ENCODE data around the gene ZNF341.

DNA sequence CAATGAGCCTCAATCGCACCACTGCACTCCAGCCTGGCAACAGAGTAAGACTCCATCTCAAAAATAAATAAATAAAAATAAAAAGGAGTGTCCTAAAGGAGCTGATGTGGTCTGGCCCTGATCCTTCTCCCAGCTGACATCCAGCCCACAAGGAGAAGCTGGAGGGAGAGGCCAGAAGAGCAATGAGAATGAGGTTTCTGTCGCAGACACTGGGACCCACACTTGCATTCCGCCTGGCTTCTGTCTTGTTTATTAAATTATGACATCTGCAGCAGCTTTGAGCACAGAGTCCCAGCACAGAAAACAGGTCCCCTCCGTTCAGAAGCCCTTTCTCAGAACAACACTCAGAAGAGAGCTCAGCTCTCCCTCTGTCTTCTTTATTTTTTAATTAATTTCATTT, 35.3 kb upstream of the ZNF341 start:
- TF ChIP-seq CREB1 (CRISPR knock-in tag; IDR thresholded peaks at IDR 0.05; ENCODE audit: low read depth) (no peak), EZH2 (IDR thresholded peaks at IDR 0.05; ENCODE audit: low read depth, unreplicated experiment) (no peak), POLR2AphosphoS5 (IDR thresholded peaks at IDR 0.05; ENCODE audit: low read depth) (no peak), EZH2phosphoT487 (IDR thresholded peaks at IDR 0.05; ENCODE audit: unreplicated experiment) (no peak), STAT1 (IDR thresholded peaks at IDR 0.05; ENCODE audit: unreplicated experiment) (no peak), JUNB (IDR thresholded peaks at IDR 0.05; ENCODE audit: unreplicated experiment) (no peak), ZNF114 (CRISPR knock-in tag; IDR thresholded peaks at IDR 0.05) (no peak), ZNF331 (CRISPR knock-in tag; IDR thresholded peaks at IDR 0.05; ENCODE audit: low read depth) (no peak), NANOG (IDR thresholded peaks at IDR 0.05; ENCODE audit: borderline replicate concordance) (no peak), ZNF462 (CRISPR knock-in tag; IDR thresholded peaks at IDR 0.05) (no peak)
- TF ChIP-seq, protein P1, sequence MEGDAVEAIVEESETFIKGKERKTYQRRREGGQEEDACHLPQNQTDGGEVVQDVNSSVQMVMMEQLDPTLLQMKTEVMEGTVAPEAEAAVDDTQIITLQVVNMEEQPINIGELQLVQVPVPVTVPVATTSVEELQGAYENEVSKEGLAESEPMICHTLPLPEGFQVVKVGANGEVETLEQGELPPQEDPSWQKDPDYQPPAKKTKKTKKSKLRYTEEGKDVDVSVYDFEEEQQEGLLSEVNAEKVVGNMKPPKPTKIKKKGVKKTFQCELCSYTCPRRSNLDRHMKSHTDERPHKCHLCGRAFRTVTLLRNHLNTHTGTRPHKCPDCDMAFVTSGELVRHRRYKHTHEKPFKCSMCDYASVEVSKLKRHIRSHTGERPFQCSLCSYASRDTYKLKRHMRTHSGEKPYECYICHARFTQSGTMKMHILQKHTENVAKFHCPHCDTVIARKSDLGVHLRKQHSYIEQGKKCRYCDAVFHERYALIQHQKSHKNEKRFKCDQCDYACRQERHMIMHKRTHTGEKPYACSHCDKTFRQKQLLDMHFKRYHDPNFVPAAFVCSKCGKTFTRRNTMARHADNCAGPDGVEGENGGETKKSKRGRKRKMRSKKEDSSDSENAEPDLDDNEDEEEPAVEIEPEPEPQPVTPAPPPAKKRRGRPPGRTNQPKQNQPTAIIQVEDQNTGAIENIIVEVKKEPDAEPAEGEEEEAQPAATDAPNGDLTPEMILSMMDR (conservative IDR thresholded peaks at IDR 0.05; ENCODE audit: low read depth in 2 of 2): no peak
- TF ChIP-seq, protein P2, sequence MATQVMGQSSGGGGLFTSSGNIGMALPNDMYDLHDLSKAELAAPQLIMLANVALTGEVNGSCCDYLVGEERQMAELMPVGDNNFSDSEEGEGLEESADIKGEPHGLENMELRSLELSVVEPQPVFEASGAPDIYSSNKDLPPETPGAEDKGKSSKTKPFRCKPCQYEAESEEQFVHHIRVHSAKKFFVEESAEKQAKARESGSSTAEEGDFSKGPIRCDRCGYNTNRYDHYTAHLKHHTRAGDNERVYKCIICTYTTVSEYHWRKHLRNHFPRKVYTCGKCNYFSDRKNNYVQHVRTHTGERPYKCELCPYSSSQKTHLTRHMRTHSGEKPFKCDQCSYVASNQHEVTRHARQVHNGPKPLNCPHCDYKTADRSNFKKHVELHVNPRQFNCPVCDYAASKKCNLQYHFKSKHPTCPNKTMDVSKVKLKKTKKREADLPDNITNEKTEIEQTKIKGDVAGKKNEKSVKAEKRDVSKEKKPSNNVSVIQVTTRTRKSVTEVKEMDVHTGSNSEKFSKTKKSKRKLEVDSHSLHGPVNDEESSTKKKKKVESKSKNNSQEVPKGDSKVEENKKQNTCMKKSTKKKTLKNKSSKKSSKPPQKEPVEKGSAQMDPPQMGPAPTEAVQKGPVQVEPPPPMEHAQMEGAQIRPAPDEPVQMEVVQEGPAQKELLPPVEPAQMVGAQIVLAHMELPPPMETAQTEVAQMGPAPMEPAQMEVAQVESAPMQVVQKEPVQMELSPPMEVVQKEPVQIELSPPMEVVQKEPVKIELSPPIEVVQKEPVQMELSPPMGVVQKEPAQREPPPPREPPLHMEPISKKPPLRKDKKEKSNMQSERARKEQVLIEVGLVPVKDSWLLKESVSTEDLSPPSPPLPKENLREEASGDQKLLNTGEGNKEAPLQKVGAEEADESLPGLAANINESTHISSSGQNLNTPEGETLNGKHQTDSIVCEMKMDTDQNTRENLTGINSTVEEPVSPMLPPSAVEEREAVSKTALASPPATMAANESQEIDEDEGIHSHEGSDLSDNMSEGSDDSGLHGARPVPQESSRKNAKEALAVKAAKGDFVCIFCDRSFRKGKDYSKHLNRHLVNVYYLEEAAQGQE (IDR thresholded peaks at IDR 0.05; ENCODE audit: unreplicated experiment): no peak
- TF ChIP-seq, protein P3, sequence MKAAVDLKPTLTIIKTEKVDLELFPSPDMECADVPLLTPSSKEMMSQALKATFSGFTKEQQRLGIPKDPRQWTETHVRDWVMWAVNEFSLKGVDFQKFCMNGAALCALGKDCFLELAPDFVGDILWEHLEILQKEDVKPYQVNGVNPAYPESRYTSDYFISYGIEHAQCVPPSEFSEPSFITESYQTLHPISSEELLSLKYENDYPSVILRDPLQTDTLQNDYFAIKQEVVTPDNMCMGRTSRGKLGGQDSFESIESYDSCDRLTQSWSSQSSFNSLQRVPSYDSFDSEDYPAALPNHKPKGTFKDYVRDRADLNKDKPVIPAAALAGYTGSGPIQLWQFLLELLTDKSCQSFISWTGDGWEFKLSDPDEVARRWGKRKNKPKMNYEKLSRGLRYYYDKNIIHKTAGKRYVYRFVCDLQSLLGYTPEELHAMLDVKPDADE (IDR thresholded peaks at IDR 0.05): no peak

All from GM23338 (cell line).